Progenitor cell of endocrine pancreas (in vitro differentiated cells): ENCODE results near the gene SETBP1. TPM values are rescaled to one million over a fixed set of nuclear protein-coding genes. Genes with fewer than 3 reads are reported as not detected.

ENCODE experiments used
- DNase-seq: peaks from one replicate; pipeline ENCODE4 v3.0.0; 2021; ENCODE audit warnings: low spot score; ENCODE audit not compliant: unreplicated experiment
- H3K27ac Mint-ChIP-seq: 2 replicates; pipeline ENCODE4 v1.8.0; 2021; ENCODE audit warnings: mild to moderate bottlenecking, moderate library complexity, mixed read lengths
- H3K27me3 Mint-ChIP-seq: 2 replicates; pipeline ENCODE4 v1.8.0; 2021; ENCODE audit warnings: mixed read lengths
- H3K36me3 Mint-ChIP-seq: 2 replicates; pipeline ENCODE4 v1.8.0; 2022; ENCODE audit warnings: mixed read lengths; ENCODE audit not compliant: insufficient read depth
- H3K4me1 Mint-ChIP-seq: 2 replicates; pipeline ENCODE4 v1.8.0; 2021; ENCODE audit warnings: low read depth, mixed read lengths
- H3K4me3 Mint-ChIP-seq: 2 replicates; pipeline ENCODE4 v1.8.0; 2021; ENCODE audit warnings: low read depth, mild to moderate bottlenecking, moderate library complexity, mixed read lengths
- H3K9me3 Mint-ChIP-seq: 2 replicates; pipeline ENCODE4 v1.8.0; 2021; ENCODE audit warnings: low read depth, mixed read lengths
- CTCF ChIP-seq: fragments of 200-600 bp; sonication (generic); IDR thresholded peaks from one replicate; pipeline ENCODE4 v1.5.0; 2021; ENCODE audit warnings: antibody characterized with exemption, mild to moderate bottlenecking; ENCODE audit not compliant: unreplicated experiment
- total RNA-seq: library from RNA; stranded (reverse); gene quantifications from 2 replicates; pipeline ENCODE4 v1.2.1, GENCODE V29; 2021

Gene SETBP1
- total RNA-seq, 1 donor from 2014 or later = 30.8 TPM

- H3K27ac Mint-ChIP-seq = no peak overlapping the region
- DNase-seq = no peak
- H3K36me3 Mint-ChIP-seq = peaks cover 5% of the 10 kb centered on the region
- no peak overlapping the region for H3K4me3 Mint-ChIP-seq
- H3K4me1 Mint-ChIP-seq = peaks cover 14% of the 10 kb centered on the region
- no peak for TF ChIP-seq CTCF
- no peaks in the 10 kb centered on the region for H3K9me3 Mint-ChIP-seq
- no peaks in the 10 kb centered on the region for H3K27me3 Mint-ChIP-seq
These were observed 191.1 kb downstream of the SETBP1 start for GRCh38 chr18:44871771-44872170.

DNA sequence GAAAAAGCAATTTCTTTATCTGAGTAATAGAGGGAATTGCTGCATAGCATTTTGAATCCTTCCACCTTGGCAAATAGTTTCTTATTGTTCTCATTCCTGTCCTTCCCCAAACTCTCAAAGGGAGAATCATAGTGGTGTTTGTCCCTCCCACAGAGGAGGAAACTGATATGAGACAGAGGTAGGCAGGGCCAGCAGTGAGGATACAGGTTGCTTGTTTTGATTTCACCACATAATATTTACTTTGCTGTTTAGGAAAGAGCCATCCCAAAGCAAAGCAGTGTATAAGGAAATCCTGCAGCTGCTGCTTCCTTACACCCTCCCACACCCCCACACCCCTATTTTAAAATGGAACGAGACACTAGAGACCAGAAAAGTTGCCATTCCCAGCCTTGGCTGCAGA is 195.3 kb downstream of the SETBP1 start:
- Mint-ChIP-seq H3K4me3 (no peak overlapping the region), H3K36me3 (peaks cover 10% of the 10 kb centered on the region), H3K27ac (no peak overlapping the region), H3K27me3 (no peaks in the 10 kb centered on the region), H3K4me1 (no peaks in the 10 kb centered on the region), H3K9me3 (peaks cover 11% of the 10 kb centered on the region)
- no peak for TF ChIP-seq CTCF
- DNase-seq = no peak

- Mint-ChIP-seq H3K36me3 (peaks cover 8% of the 10 kb centered on the region), H3K9me3 (peaks cover 11% of the 10 kb centered on the region), H3K4me3 (no peak overlapping the region), H3K27me3 (no peaks in the 10 kb centered on the region), H3K27ac (no peak overlapping the region), H3K4me1 (peaks cover 6% of the 10 kb centered on the region)
- DNase-seq = no peak
- TF ChIP-seq CTCF = no peak
These were observed 196.1 kb downstream of the SETBP1 start for GRCh38 chr18:44876755-44877154.

DNA sequence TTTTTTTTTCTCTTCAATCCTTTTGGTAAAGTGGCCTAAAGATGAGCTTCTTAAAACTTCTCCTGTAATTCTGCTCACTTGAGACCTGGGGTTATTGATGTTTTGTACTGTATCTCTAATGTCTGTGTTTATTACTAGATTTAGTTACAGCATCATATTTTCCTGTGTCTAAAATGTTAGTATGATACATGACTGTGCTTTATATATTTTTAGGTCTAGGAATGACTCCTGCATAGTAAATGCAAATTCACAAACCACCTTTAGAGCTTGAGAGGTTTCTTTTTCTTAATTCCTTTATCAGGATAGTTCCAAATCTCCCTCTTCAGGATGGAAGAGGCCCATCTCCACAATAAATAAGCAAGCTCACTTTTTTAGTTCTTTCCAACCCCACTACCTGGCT is 197.6 kb downstream of the SETBP1 start:
- H3K9me3 Mint-ChIP-seq = peaks cover 11% of the 10 kb centered on the region
- DNase-seq = no peak
- H3K27me3 Mint-ChIP-seq = no peaks in the 10 kb centered on the region
- H3K4me3 Mint-ChIP-seq = no peak overlapping the region
- TF ChIP-seq CTCF = no peak
- peaks cover 14% of the 10 kb centered on the region for H3K4me1 Mint-ChIP-seq
- peaks cover 8% of the 10 kb centered on the region for H3K36me3 Mint-ChIP-seq
- no peak overlapping the region for H3K27ac Mint-ChIP-seq

DNA sequence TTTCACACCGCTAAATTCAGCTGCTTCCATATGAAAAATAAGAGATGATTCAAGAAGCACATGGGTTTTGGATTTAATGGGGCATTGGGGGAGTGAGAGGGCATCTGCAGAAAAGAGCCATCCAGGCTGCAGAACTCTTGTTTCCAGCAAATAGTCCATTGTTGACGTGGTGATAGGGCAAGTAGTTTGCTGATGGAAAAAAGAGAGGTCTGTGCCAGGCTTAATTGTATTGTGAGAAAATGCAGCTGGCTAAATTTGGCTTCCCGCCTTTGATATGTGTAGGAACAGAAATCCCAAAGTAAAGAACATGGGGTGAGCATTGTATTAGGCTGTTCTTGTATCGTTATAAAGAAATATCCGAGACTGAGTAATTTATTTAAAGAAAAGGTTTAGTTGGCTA is 199.5 kb downstream of the SETBP1 start:
- Mint-ChIP-seq H3K9me3 (peaks cover 11% of the 10 kb centered on the region), H3K4me3 (no peak overlapping the region), H3K4me1 (peaks cover 17% of the 10 kb centered on the region), H3K27ac (no peak overlapping the region), H3K36me3 (peaks cover 7% of the 10 kb centered on the region), H3K27me3 (no peaks in the 10 kb centered on the region)
- no peak for DNase-seq
- no peak for TF ChIP-seq CTCF
